ENCODE data around the gene DOCK1. TPM values are rescaled to one million over a fixed set of nuclear protein-coding genes. Genes with fewer than 3 reads are reported as not detected.

Gene DOCK1
- total and polyA plus RNA-seq, 8 donors: 46.4 to 77.7 (median 71.3) TPM

GRCh38 chr10:127468632-127469031, 563.4 kb downstream of the DOCK1 start:
- intact Hi-C loops (cut with DNase I): no loop called here
- H3K9me3 ChIP-seq: no peaks in the 10 kb centered on the region
- H3K4me1 ChIP-seq: no peaks in the 10 kb centered on the region
- H3K36me3 ChIP-seq: no peaks in the 10 kb centered on the region
- H3K27ac ChIP-seq: no peak overlapping the region
- no peak for DNase-seq
- TF ChIP-seq CTCF (IDR thresholded peaks at IDR 0.05): no peak
- H3K27me3 ChIP-seq: no peaks in the 10 kb centered on the region
- no peak for ATAC-seq
- no peak overlapping the region for H3K4me3 ChIP-seq

GRCh38 chr10:127470911-127471310, 565.7 kb downstream of the DOCK1 start:
- Histone ChIP-seq H3K9me3 (no peaks in the 10 kb centered on the region), H3K36me3 (no peaks in the 10 kb centered on the region), H3K27me3 (no peaks in the 10 kb centered on the region), H3K4me3 (no peak overlapping the region), H3K4me1 (no peaks in the 10 kb centered on the region), H3K27ac (no peak overlapping the region)
- intact Hi-C loops (cut with DNase I): no loop called here
- no peak for TF ChIP-seq CTCF (IDR thresholded peaks at IDR 0.05)
- ATAC-seq: no peak
- DNase-seq: no peak

- Histone ChIP-seq H3K4me3 (no peak overlapping the region), H3K4me1 (no peaks in the 10 kb centered on the region), H3K27me3 (no peaks in the 10 kb centered on the region), H3K27ac (no peak overlapping the region), H3K9me3 (no peaks in the 10 kb centered on the region), H3K36me3 (no peaks in the 10 kb centered on the region)
- no peak for TF ChIP-seq CTCF (IDR thresholded peaks at IDR 0.05)
- ATAC-seq (no peak), DNase-seq (no peak)
- intact Hi-C loops (cut with DNase I): no loop called here
Observed at GRCh38 chr10:127472976-127473375, 567.7 kb downstream of the DOCK1 start.

GRCh38 chr10:127474501-127474900, 569.3 kb downstream of the DOCK1 start:
- no peak for TF ChIP-seq CTCF (IDR thresholded peaks at IDR 0.05)
- intact Hi-C loops (cut with DNase I): no loop called here
- H3K36me3 ChIP-seq: no peaks in the 10 kb centered on the region
- no peak for ATAC-seq
- H3K9me3 ChIP-seq: no peaks in the 10 kb centered on the region
- H3K27me3 ChIP-seq: no peaks in the 10 kb centered on the region
- H3K27ac ChIP-seq: no peak overlapping the region
- H3K4me3 ChIP-seq: no peak overlapping the region
- no peaks in the 10 kb centered on the region for H3K4me1 ChIP-seq
- no peak for DNase-seq

- Histone ChIP-seq H3K27me3 (peaks cover 0 to 6% of the 10 kb centered on the region in 2 donors), H3K9me3 (no peaks in the 10 kb centered on the region), H3K36me3 (no peaks in the 10 kb centered on the region), H3K4me1 (no peaks in the 10 kb centered on the region), H3K4me3 (no peak overlapping the region), H3K27ac (no peak overlapping the region)
- intact Hi-C loops (cut with DNase I): no loop called here
- no peak for TF ChIP-seq CTCF (IDR thresholded peaks at IDR 0.05)
- DNase-seq: peak in 1 of 4 donors; percentile 26
- ATAC-seq: peak; percentile 58
Observed at GRCh38 chr10:127485153-127485857, 580.1 kb downstream of the DOCK1 start.
